ENCODE data around the gene RBM8A. TPM values are rescaled to one million over a fixed set of nuclear protein-coding genes. Genes with fewer than 3 reads are reported as not detected.
"Not testable (repeated sequence)": the region's sequence is repeated elsewhere in the genome, so short reads cannot be mapped to it uniquely, and the experiment has no call there.

Gene RBM8A
- total RNA-seq, 1 donor from 2014 or later = 177 TPM

- no peaks in the 10 kb centered on the region for H3K27me3 ChIP-seq (ENCODE audit: insufficient read depth, low read length)
- no peaks in the 10 kb centered on the region for H4K20me1 ChIP-seq (ENCODE audit: insufficient read depth, low read length)
- no peaks in the 10 kb centered on the region for H3K9me3 ChIP-seq (ENCODE audit: insufficient read depth, low read depth, low read length)
- Mint-ChIP-seq H3K4me1 (ENCODE audit: low read depth, unreplicated experiment) (peaks cover 3% of the 10 kb centered on the region), H3K9me3 (ENCODE audit: unreplicated experiment) (no peaks in the 10 kb centered on the region), H3K36me3 (ENCODE audit: low read depth, unreplicated experiment) (peaks cover 8% of the 10 kb centered on the region), H3K27me3 (ENCODE audit: low read depth, unreplicated experiment) (no peaks in the 10 kb centered on the region), H3K4me3 (ENCODE audit: unreplicated experiment) (no peak overlapping the region), H3K27ac (ENCODE audit: unreplicated experiment) (no peak overlapping the region)
- no peaks in the 10 kb centered on the region for H3K4me1 ChIP-seq (ENCODE audit: insufficient read depth, low read length)
- H3K9ac ChIP-seq (ENCODE audit: low read length) = no peak overlapping the region
- no peak overlapping the region for H2AFZ ChIP-seq (ENCODE audit: low read depth, low read length)
- no peak overlapping the region for H3K27ac ChIP-seq (ENCODE audit: low read depth, low read length)
- no peak overlapping the region for H3K4me3 ChIP-seq (ENCODE audit: insufficient read depth, low read depth, low read length)
- no peaks in the 10 kb centered on the region for H3K79me2 ChIP-seq (ENCODE audit: insufficient read depth, low read length)
- H3K36me3 ChIP-seq (ENCODE audit: insufficient read depth, low read length) = peaks cover 15% of the 10 kb centered on the region
- TF ChIP-seq EZH2 (IDR thresholded peaks at IDR 0.05; ENCODE audit: insufficient read depth, low read length) (no peak), CTCF (IDR thresholded peaks at IDR 0.05; ENCODE audit: insufficient read depth, low read depth, low read length) (no peak)
- DNase-seq (ENCODE audit: low read depth) (no peak), FAIRE-seq (no peak)
- H3K4me2 ChIP-seq (ENCODE audit: low read length) = no peak overlapping the region
These were observed 8.4 kb upstream of the RBM8A start for GRCh38 chr1:145935708-145936107.

GRCh38 chr1:145932522-145933009, 5.3 kb upstream of the RBM8A start:
- H3K27me3 Mint-ChIP-seq (ENCODE audit: low read depth, unreplicated experiment); FAIRE-seq; H3K9me3 Mint-ChIP-seq (ENCODE audit: unreplicated experiment); H3K27ac Mint-ChIP-seq (ENCODE audit: unreplicated experiment); H3K4me3 Mint-ChIP-seq (ENCODE audit: unreplicated experiment); H3K27ac ChIP-seq (ENCODE audit: low read depth, low read length); H4K20me1 ChIP-seq (ENCODE audit: insufficient read depth, low read length); H3K36me3 Mint-ChIP-seq (ENCODE audit: low read depth, unreplicated experiment); H2AFZ ChIP-seq (ENCODE audit: low read depth, low read length); H3K79me2 ChIP-seq (ENCODE audit: insufficient read depth, low read length); H3K9ac ChIP-seq (ENCODE audit: low read length); H3K4me1 ChIP-seq (ENCODE audit: insufficient read depth, low read length); H3K27me3 ChIP-seq (ENCODE audit: insufficient read depth, low read length); H3K4me2 ChIP-seq (ENCODE audit: low read length); DNase-seq (ENCODE audit: low read depth); H3K4me3 ChIP-seq (ENCODE audit: insufficient read depth, low read depth, low read length); H3K4me1 Mint-ChIP-seq (ENCODE audit: low read depth, unreplicated experiment); H3K9me3 ChIP-seq (ENCODE audit: insufficient read depth, low read depth, low read length): not testable (repeated sequence)
- peaks cover 12% of the 10 kb centered on the region for H3K36me3 ChIP-seq (ENCODE audit: insufficient read depth, low read length)

- H4K20me1 ChIP-seq (ENCODE audit: insufficient read depth, low read length) = peaks cover 4% of the 10 kb centered on the region
- H2AFZ ChIP-seq (ENCODE audit: low read depth, low read length) = peak overlapping the region; percentile 59
- H3K4me3 ChIP-seq (ENCODE audit: insufficient read depth, low read depth, low read length) = peak overlapping the region; percentile 98
- H3K27me3 ChIP-seq (ENCODE audit: insufficient read depth, low read length) = no peaks in the 10 kb centered on the region
- H3K79me2 ChIP-seq (ENCODE audit: insufficient read depth, low read length) = peaks cover 20% of the 10 kb centered on the region
- peak overlapping the region; percentile 98 for H3K9ac ChIP-seq (ENCODE audit: low read length)
- H3K4me2 ChIP-seq (ENCODE audit: low read length) = peak overlapping the region; percentile 92
- H3K36me3 Mint-ChIP-seq (ENCODE audit: low read depth, unreplicated experiment) = peaks cover 8% of the 10 kb centered on the region
- peaks cover 9% of the 10 kb centered on the region for H3K4me1 ChIP-seq (ENCODE audit: insufficient read depth, low read length)
- FAIRE-seq = no peak
- H3K9me3 Mint-ChIP-seq (ENCODE audit: unreplicated experiment) = peaks cover 2% of the 10 kb centered on the region
- H3K4me3 Mint-ChIP-seq (ENCODE audit: unreplicated experiment) = peak overlapping the region; percentile 60
- TF ChIP-seq EZH2 (IDR thresholded peaks at IDR 0.05; ENCODE audit: insufficient read depth, low read length) (no peak), CTCF (IDR thresholded peaks at IDR 0.05; ENCODE audit: insufficient read depth, low read depth, low read length) (no peak)
- H3K9me3 ChIP-seq (ENCODE audit: insufficient read depth, low read depth, low read length) = no peaks in the 10 kb centered on the region
- peaks cover 7% of the 10 kb centered on the region for H3K36me3 ChIP-seq (ENCODE audit: insufficient read depth, low read length)
- peaks cover 7% of the 10 kb centered on the region for H3K4me1 Mint-ChIP-seq (ENCODE audit: low read depth, unreplicated experiment)
- H3K27ac ChIP-seq (ENCODE audit: low read depth, low read length) = peak overlapping the region; percentile 96
- H3K27me3 Mint-ChIP-seq (ENCODE audit: low read depth, unreplicated experiment) = no peaks in the 10 kb centered on the region
- H3K27ac Mint-ChIP-seq (ENCODE audit: unreplicated experiment) = peak overlapping the region; percentile 58
- DNase-seq (ENCODE audit: low read depth) = no peak
These were observed 796 bp upstream of the RBM8A start for GRCh38 chr1:145927916-145928643.

Measured in astrocyte (in vitro differentiated cells and primary cell).